ENCODE measurements around the gene MFAP2.
"Not testable (repeated sequence)": the region's sequence is repeated elsewhere in the genome, so short reads cannot be mapped to it uniquely, and the experiment has no call there.

MFAP2 gene

GRCh38 chr1:16931206-16931934, 49.0 kb downstream of the MFAP2 start:
- DNase-seq (ENCODE audit: low read depth in 2 of 2, low spot score in 1 of 2) = not testable (repeated sequence)

DNA sequence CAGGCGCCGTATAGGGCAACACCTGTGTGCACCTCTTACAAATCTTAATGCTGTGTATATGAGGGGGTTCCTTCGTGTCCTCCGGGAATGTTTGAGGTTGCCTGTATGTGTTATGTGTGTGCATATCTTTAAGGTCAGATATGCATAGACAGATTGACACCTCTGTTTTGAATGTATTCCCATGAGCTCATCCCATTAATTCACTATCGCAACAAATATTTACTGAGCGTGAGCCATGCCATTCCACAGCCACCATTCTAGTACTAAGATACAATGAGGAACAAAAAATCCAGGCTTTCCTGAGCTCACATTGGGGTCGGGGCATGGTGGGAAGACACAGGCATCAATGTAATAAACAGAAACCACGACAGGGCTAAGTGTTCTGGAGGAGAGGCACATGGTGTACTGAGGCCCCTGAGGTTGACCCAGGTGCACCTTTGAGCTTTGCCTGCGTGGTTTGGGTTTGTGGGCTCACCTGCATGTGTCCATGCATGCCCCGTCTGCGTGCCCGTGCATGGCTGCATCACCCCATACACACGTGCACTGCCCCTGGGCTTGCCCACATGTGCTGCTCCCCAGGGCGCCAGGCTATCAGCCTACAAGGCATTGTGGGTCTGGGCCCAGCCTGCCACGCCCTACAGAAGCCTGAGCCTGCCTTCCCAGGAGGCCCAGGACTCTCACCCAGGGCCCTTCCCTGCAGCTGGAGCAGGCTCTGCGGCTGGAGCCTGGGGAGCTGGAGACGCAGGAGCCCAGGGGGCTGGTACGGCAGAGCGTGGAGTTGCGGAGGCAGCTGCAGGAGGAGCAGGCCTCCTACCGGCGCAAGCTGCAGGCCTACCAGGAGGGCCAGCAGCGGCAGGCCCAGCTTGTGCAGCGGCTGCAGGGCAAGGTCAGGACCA, 51.0 kb downstream of the MFAP2 start:
- DNase-seq (ENCODE audit: low read depth in 2 of 2, low spot score in 1 of 2) = not testable (repeated sequence)

- no peak for DNase-seq (ENCODE audit: low read depth in 2 of 2, low spot score in 1 of 2)
Measured at GRCh38 chr1:16927711-16928485, 52.5 kb downstream of the MFAP2 start.

GRCh38 chr1:16927256-16927655, 53.2 kb downstream of the MFAP2 start:
- DNase-seq (ENCODE audit: low read depth in 2 of 2, low spot score in 1 of 2) = no peak

- DNase-seq (ENCODE audit: low read depth in 2 of 2, low spot score in 1 of 2) = no peak
Measured at GRCh38 chr1:16926491-16927073, 53.8 kb downstream of the MFAP2 start.

DNA sequence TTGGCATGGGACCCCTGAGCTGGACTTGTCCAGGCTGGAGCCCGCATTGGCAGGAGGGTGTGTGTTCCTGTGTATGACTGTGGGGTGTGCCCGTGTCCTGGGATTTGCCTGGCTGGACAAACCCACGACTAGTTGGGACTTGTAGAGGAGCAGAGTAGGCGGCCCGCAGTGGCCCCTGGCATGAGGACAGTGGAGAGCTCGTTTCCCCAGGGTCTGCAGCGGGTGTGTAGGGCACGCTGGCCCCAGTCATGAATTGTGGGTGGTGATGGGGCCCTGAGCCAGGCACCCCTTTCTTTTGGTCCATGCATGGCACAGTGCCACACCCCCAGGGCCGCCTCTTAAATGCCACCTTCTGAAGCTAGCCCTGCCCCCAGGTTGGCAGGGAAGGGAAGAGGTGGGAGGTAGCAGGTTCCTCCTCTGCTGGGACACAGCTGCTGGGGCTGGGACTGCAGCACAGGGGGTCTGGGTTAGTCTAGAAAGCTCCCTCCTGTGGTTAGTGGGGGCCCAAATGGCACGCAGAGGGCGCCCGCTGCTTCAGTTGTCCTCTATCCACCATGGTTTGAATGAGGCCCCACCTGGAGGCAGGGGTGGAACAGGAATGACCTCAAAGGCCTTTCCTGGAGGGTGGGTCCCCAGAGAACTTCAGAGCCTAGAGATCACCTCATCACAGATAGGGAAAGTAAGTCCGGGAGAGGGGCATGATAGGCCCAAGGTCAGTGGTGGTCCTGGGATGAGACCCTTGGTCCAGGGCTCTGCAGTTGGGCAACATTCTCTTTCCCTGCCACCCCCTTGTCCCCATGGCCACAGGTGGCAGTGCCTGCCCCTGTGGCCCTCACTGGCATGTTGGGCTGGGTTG, 54.6 kb downstream of the MFAP2 start:
- DNase-seq (ENCODE audit: low read depth in 2 of 2, low spot score in 1 of 2) = no peak

DNA sequence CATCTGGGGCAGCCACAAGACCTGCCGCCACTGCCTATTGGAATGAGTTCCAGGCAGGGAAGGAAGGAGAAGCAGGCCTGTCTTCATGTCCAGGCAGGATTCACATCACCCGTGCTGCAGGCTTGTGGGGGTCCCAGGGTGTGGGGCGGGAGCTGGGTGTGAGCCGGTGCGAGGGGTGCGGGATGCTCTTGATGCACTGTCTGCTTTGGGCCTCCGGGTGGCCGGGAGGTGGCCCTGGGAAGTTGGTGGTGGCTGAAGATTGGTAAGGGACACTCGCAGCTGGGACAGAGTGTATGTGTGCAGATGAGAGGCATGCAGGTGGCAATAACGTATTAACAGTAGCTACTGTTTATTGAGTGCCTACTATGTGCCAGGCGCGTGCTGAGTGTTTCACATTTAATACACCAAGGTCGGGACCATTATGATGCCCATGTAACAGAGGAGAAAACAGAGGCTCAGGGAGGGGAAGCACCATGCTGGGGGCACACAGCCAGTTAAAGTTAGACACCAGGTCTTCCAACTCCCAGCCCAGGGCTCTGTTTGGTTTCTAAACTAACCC, 55.4 kb downstream of the MFAP2 start:
- DNase-seq (ENCODE audit: low read depth in 2 of 2, low spot score in 1 of 2) = no peak

All from stimulated activated CD8-positive, alpha-beta memory T cell treated with anti-CD3 and anti-CD28 coated beads, Interleukin-4, amount 100 ng/mL, for 1 hour (primary cell).